ENCODE results near the gene RGS1.

Gene RGS1

GRCh38 chr1:192627901-192628300 lies 52.3 kb downstream of the RGS1 start:
- FAIRE-seq = no peak

DNA sequence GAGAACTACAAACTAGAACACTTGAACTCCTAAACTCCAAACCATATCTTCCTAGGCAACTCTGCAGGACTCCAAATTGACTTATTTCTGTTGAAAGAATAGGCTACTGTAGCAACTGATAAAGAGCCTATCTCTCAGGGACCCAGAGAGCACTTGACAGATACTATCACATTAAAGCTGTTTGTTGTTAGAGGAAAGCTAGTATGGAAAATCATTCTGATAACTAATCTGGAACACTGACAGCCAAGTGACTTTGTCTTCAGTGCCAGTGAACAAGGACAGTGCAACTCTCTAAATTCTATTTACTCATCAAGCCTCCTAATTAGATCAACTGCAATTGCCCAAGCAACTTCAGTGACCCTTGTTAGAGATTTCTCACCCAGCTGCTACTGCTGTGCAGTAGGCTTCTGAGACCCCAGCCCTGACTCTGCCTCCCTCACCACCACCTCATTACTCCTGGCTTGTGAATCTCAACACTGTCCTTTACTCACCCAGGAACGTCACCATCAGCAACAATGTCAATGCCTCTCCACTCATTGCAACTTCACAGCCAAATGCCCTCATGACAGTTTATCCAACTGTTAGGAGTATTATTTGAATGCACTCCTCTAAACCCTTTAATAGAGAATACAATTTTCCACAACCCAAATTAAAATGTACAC lies 53.0 kb downstream of the RGS1 start:
- FAIRE-seq = no peak

DNA sequence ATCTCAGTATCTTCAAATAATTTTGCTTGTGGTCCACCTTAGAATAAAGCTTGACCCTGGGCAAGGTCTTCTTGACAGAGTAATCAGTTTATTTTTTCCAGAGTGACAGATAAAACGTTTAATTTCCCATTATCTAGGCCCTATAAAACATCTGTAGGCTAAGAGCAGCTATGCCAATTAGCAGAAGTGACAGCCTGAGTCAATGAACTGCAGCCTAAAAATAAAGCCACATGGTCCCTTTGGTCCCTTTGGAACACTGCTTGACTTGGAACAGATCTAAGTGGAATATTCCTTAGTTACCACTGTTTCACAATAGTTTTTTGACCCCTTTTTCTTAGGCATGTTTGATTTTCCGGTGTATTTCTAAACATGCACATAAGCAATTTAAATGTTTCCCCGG lies 54.0 kb downstream of the RGS1 start:
- no peak for FAIRE-seq

Measured in A204.1 (cell line).